Astrocyte of the cerebellum (primary cell): ENCODE data around the gene EXD3.
A peak's percentile ranks its signal among the peaks of the same experiment; 100 is the strongest.

ENCODE experiments used
- DNase-seq: peaks from one replicate; pipeline ENCODE4 v3.0.0-alpha.2; 2011; ENCODE audit warnings: low read depth
- H3K4me3 ChIP-seq: 2 replicates; pipeline ENCODE4 v1.5.1; 2011; ENCODE audit warnings: mild to moderate bottlenecking, low read depth, low read length, moderate library complexity
- in situ Hi-C: cut with HindIII; loops from 2 replicates; pipeline ENCODE4 v1.10.0; 2017; ENCODE audit warnings: low sequenced_read_pairs
- TF ChIP-seq, protein P1 (sequence below): IDR thresholded peaks from 2 replicates; pipeline ENCODE4 v1.5.1; 2012; ENCODE audit warnings: low read length, low read depth, moderate library complexity, mild to moderate bottlenecking; ENCODE audit errors: missing control alignments

EXD3 gene

GRCh38 chr9:137319739-137320551 lies 103.0 kb downstream of the EXD3 start:
- TF ChIP-seq, protein P1, sequence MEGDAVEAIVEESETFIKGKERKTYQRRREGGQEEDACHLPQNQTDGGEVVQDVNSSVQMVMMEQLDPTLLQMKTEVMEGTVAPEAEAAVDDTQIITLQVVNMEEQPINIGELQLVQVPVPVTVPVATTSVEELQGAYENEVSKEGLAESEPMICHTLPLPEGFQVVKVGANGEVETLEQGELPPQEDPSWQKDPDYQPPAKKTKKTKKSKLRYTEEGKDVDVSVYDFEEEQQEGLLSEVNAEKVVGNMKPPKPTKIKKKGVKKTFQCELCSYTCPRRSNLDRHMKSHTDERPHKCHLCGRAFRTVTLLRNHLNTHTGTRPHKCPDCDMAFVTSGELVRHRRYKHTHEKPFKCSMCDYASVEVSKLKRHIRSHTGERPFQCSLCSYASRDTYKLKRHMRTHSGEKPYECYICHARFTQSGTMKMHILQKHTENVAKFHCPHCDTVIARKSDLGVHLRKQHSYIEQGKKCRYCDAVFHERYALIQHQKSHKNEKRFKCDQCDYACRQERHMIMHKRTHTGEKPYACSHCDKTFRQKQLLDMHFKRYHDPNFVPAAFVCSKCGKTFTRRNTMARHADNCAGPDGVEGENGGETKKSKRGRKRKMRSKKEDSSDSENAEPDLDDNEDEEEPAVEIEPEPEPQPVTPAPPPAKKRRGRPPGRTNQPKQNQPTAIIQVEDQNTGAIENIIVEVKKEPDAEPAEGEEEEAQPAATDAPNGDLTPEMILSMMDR: no peak
- in situ Hi-C loops: no loop called here
- DNase-seq: no peak
- H3K4me3 ChIP-seq: no peak overlapping the region

- H3K4me3 ChIP-seq: no peak overlapping the region
- in situ Hi-C loops: no loop called here
- TF ChIP-seq, protein P1: peak; percentile 54
- DNase-seq: no peak
These were observed 103.8 kb downstream of the EXD3 start for GRCh38 chr9:137319011-137319738.

- in situ Hi-C loops: no loop called here
- H3K4me3 ChIP-seq: no peak overlapping the region
- TF ChIP-seq, protein P1: no peak
- DNase-seq: no peak
These were observed 104.4 kb downstream of the EXD3 start for GRCh38 chr9:137318602-137319001.

DNA sequence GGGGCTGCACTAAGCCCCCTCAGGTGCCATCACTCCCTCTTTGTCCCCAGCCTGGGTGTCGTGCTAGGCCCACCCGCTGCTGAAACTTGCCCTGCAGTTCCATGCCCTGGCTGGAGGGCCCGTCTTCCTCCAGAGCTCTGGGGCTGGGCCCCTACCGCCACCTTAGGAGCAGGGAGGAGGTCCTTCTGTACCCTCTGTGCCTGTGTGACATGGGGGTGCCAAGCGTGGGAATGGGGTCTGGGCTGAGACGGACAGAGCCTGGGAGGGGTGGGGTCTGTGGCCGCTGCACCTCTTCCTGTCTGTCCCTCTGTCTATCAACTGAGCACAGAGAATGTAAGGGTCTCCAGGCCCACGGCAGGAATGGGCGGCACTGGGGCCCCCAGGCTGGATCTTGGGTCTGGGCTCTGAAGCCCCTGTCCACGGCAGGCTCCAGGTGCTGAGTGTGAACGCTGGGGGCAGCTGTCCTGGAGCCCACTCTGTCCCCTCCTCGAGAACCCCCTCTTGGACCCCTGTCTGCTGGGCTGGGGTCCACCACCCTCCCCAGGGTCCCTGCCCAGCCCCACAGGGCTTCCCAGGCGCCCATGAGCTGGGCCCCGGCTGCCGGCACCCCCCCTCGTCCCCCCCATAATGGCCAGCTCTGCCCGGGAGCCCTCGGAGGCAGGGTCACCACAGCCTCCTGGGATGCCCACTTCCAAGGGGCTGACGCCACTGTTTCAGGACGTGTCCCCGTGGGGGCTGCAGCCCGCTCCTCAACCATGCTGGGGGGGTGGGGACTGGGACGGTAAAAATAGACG lies 105.0 kb downstream of the EXD3 start:
- TF ChIP-seq, protein P1: no peak
- DNase-seq: no peak
- H3K4me3 ChIP-seq: no peak overlapping the region
- in situ Hi-C loops: no loop called here

DNA sequence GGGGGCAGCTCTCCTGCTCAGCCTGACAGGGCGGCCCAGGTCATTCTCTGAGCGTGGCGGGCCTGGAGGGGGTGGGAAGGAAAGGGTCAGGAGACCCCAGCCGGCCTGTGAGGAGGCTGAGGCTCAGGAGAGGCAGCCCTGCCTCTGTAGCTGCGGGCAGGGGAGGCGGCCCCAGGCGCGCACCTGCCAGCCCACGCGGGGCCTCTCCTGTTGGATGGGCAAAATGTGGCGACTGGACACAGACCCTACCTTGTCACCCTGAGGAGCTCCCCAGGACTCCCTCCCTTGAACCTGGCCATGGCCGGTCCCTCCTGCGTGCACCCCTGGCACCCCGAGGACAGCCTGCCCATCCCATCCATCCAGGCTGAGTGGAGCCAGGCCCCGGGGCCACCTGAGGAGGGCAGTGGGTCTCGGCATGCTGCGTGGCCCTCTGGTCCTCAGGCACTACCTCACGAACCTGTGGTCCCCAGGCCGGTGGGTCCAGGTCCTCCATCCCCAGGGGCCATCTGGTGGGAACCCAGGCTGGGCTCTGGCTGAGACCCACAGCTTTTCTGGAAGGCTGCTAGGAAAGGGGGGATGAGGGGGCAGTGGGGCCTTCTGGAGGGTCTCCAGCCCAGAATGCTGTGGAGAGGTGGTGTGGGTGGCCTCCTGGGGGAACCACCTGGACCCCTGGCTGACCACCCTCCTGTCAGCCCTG lies 105.8 kb downstream of the EXD3 start:
- no peak overlapping the region for H3K4me3 ChIP-seq
- no peak for DNase-seq
- in situ Hi-C loops: no loop called here
- TF ChIP-seq, protein P1: no peak
